ENCODE results near the gene ADGRG1.

ADGRG1 gene

DNA sequence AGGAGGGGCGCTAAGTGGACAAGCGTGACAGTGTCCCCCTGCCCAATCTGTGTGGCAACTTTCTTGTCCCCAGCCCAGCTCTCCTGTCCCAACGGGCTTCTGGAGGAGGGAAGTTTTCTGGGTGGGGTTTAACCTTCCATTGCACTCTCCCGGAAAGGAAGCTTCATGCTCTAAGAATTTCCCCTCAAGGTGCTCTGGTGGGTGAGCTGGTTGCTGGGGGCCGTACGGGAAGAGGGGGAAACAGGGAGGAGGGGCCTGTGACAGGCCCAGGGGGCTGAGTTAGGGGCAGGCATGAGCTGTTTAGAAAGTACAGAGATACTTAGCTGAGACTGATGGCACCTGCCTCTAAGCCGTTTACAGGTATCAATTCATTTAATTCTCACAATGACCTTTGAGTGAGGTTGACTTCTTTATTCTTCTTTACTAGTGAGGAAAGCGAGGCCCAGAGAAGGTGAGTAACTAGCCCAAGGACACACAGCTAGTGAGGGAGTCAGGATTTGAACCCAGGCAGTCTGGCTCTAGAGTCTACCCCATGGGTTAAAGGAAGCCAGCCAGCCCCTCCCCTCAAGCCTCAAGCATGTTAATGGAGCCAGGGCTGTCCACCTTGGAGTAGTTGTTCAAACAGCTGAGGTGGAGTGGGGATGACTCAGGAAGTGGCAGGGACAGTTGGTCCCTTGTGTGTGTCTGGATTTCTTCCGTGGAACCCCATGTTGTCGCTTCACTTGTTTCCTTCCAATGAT, 18.9 kb downstream of the ADGRG1 start:
- no peak for DNase-seq (ENCODE audit: extremely low read depth in 1 of 2, low read depth in 1 of 2)

DNA sequence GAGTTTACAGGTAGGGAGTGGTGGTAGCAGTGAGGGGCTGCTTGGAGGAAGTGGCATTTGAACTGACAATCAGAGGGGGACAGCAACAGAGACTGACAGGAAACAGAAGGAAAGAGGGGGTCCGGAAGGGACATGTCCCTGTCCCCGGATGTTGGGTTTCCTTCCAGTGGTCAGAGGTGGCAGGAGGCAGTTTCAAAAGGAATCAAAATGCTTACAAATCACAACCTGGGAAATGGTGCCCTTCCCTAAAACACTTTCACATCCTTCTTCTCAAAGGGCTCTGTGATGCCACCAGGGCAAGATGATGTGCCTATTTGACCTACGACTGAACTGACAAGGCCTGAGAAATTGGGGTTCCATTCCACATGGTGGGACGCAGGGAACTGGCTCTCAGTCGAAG, 19.7 kb downstream of the ADGRG1 start:
- DNase-seq (ENCODE audit: extremely low read depth in 1 of 2, low read depth in 1 of 2): no peak

DNA sequence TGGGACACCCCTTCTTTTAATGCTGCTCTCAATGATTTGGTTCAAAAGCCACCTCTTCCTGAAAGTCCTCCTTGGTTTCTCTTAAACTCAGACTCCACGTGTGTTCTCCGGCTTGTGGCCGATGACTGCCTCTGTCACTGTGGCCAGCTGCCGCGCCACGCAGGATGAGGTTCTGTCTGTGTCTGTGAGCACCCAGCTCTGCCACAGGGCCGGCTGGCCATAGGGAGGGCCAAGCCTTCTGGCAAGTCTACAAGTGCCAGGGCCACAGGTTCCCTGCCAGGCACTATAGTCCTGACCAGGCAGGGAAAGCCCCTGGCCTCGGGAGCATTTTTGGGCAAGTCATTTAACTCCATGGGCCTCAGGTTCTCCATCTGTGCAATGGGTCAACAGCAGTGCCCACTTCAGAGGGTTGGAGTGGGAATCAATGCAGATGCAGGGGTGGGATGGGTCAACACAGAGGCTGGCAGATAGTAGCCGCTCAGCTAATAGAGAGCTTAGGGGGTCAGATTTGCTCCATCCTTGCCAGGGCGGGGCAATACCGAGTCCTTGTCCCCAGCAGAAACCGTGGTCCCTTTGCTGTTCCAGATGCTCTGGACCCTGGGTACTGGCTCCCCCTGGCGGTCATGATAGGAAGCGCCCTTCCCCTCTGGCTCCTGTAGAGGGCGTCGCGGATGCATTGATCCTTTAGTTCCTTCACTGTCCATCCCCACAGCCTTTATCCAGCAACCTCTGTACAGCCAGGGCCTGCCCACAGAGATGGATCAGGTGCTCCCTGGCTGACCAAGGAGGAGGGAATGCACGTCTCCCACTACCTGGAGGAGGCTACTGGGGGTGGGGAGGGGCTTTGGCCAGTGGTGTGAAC, 20.4 kb downstream of the ADGRG1 start:
- DNase-seq (ENCODE audit: extremely low read depth in 1 of 2, low read depth in 1 of 2): peak; percentile 65 to 70

DNA sequence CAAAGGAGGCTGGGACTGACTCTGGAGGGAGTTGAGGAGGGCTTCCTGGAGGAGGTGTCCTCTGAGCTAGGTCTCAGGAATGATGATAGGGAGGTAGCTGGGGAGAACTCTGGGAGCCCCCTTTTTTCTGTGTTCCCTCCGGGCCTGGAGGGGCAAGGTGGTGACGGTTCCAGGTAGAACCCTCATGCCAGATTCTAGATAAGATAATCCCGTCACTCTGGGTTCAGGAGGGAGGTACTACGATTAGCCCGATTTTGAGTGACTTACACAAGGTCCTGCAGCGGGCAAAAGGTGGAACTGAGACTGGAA, 21.0 kb downstream of the ADGRG1 start:
- no peak for DNase-seq (ENCODE audit: extremely low read depth in 1 of 2, low read depth in 1 of 2)

DNA sequence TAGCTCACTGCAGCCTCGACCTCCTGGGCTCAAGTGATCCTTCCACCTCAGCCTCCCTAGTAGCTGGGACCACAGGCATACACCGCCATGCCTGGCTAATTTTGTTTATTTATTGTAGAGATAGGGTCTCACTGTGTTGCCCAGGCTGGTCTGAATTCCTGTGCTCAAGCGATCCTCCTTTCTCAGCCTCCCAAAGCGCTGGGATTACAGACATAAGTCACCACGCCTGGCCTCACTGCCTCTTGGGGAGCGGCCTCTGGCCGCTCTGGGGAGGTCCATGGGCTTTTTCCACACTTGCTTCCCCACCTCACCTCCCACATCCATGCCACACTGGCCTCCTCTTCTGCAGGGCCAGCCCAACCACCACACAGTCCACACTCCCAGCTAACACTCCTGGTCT, 21.4 kb downstream of the ADGRG1 start:
- no peak for DNase-seq (ENCODE audit: extremely low read depth in 1 of 2, low read depth in 1 of 2)

DNA sequence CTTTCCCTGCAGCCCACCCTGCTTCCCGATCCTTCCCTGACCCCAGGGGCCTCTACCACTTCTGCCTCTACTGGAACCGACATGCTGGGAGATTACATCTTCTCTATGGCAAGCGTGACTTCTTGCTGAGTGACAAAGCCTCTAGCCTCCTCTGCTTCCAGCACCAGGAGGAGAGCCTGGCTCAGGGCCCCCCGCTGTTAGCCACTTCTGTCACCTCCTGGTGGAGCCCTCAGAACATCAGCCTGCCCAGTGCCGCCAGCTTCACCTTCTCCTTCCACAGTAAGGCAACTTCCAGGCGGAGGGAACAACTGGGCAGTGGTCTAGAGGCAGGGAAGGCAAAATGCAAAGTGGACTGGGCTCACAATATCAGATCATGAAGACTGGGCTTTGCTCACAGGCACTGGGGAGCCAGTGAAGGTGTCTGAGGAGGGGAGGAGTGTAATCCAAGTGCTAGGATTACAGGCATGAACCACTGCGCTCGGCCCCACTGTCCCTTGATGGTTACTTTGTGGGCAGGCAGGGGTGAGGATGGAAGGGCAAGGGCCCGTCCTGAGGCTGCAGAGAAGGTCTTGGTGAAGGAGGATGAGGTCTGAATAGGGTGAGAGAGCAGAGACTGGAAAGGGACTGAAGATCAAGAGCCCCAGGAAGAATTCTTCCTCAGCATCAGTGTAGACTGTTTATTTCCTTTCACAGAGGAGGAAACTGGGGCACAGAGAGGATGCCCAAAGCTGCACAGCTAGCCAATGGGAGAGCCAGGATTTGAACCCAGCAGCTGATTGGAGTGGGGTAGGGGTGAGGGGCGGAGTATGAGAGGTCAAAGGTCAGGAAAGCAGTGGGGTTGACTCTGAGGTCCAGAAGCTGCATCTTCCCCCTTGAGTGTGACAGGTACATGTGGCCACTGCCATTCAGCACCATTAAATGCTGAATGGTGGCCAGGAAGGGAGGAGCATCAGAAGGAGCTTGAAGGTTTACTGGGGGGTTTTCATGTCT, 23.2 kb downstream of the ADGRG1 start:
- no peak for DNase-seq (ENCODE audit: extremely low read depth in 1 of 2, low read depth in 1 of 2)

DNA sequence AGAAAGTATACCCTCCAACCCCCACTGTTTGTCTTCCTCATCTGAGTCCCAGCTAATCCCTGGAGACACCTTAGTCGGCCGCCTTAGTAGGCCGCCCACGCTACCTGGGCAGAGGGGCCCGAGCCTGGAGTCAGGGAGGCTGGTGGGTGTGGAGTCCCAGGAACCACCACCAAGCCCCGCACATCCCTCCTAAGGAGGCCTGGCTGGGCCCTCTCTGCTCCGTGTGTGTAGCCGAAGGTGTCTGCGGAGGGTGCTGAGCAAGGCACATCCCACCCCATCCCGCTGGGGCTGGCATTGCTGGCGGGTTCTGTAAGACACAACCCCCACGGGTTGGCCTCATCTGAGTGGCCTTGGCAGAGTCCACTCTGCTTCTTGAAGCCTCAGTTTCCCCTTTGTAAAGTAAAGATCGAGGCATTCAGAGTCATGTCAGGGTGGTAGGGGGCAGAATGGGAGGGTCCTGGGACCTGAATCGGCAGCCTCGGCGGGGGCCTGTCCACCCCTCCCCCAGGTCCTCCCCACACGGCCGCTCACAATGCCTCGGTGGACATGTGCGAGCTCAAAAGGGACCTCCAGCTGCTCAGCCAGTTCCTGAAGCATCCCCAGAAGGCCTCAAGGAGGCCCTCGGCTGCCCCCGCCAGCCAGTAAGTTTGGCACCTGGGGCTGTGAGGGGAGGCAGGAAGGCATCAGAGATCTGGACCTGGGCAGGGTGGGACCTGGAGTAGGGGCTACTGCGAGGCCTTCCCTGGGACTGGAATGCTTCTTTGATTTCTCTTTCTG, 24.5 kb downstream of the ADGRG1 start:
- no peak for DNase-seq (ENCODE audit: extremely low read depth in 1 of 2, low read depth in 1 of 2)

DNA sequence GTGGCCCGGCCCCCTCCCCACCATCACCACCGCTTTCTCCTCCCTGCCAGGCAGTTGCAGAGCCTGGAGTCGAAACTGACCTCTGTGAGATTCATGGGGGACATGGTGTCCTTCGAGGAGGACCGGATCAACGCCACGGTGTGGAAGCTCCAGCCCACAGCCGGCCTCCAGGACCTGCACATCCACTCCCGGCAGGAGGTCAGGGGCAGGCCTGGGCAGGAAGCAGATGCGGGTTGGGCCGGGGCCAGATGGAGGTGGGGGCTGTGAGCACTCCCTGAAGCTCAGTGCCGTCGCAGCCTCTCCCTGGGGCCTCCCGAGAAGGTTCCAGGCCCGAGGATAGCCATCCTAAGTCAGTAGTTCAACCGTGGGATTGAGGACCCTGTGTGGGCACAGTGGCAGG, 25.5 kb downstream of the ADGRG1 start:
- DNase-seq (ENCODE audit: extremely low read depth in 1 of 2, low read depth in 1 of 2): no peak

DNA sequence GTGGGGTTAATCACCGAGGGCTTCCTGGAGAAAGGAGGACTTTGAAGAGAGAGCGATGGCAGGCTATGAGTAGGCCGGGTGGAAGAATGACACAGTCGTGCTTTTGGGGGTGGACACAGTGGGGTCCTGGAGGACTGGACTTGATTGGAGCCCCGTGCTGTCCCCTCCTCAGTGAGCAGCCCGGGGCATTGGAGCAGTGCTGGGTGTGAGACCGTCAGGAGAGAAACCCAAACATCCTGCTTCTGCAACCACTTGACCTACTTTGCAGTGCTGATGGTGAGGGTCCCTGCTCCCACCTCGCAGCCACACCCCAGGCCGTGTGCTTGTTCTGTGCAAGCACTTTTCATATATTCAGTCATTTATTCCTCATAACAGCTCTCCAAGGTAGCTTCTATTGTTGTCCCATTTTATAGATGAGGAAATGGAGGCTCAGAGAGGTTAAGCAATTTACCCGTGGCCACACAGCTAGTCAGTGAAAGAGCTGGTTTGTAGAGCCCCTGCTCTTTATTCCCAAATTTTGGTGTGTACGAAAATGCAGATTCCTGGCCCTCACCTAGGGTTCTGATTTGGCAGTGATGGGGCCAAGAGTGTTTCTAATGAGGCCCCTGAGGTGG, 28.0 kb downstream of the ADGRG1 start:
- DNase-seq (ENCODE audit: extremely low read depth in 1 of 2, low read depth in 1 of 2): no peak

DNA sequence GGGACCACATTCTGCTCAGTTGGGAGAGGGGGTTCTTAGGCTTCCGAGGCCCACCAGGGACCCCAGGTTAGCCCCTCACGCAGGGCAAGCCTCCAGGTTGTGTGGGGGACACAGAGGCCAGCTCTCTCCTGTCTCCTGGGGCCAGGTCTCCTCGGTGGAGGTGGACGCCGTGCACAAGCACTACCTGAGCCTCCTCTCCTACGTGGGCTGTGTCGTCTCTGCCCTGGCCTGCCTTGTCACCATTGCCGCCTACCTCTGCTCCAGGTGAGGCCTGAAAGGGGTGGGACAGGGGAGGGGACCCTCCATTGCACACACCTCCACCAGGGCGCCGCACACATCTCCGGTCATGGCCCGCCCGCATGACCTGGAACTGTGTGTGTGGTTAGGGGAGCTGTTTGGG, 28.8 kb downstream of the ADGRG1 start:
- no peak for DNase-seq (ENCODE audit: extremely low read depth in 1 of 2, low read depth in 1 of 2)

DNA sequence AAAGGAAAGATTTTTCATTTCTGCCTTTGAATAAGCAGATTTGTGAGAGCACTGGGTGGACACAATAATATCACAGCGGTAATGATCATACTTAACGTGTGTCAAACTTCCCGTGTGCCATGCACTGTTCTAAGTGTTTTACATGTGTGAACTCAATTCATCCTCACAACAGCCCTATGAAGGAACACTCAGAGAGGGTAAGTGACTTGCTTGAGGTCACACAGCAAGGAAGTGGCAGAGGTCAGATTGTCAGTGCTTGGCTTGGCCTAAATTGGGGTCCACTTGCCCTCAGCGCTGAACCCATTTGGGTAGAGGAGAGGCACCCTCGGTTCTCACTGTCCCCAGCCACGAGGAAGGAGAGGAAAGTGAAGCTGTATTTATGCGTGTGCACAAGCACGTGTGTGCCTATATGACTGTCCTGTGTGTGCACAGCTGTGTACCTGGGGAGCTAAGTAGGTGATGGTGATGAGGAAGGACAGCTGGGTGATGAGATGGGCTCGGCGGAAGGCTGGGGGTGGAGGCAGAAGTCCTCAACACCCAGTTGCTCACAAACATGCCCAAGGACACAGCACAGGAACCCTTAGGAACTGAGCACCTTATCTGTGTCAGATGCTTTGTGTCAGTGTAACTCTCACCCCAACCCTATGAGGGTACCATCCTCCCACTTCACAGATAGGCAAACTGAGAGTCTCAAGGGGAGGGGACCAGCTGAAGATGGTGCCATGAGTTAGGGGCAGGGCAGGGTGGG, 29.9 kb downstream of the ADGRG1 start:
- no peak for DNase-seq (ENCODE audit: extremely low read depth in 1 of 2, low read depth in 1 of 2)

DNA sequence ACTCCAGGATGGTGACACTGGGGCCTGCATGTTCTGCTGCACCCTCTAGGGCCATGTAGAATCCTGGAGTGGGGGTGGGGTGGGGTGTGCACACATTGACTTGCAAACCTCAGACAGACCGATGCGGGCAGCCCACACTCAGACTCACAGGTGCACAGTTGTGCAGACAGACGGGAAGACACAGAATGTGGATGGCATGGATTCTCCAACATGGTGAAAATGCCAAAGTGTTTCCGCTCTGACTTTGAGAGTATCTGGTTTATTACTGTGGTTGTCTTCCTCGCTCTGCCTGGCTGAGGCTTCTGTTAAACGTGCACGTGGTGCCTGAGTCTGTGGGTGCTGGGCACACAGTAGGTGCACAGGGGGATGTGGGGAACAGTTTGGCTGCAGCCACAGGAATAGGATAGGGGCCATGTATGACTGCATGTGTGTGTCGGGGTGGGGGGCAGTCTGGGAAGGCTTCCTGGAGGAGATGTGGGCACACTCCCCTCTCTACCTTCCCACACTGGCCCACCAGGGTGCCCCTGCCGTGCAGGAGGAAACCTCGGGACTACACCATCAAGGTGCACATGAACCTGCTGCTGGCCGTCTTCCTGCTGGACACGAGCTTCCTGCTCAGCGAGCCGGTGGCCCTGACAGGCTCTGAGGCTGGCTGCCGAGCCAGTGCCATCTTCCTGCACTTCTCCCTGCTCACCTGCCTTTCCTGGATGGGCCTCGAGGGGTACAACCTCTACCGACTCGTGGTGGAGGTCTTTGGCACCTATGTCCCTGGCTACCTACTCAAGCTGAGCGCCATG, 30.6 kb downstream of the ADGRG1 start:
- DNase-seq (ENCODE audit: extremely low read depth in 1 of 2, low read depth in 1 of 2): no peak

DNA sequence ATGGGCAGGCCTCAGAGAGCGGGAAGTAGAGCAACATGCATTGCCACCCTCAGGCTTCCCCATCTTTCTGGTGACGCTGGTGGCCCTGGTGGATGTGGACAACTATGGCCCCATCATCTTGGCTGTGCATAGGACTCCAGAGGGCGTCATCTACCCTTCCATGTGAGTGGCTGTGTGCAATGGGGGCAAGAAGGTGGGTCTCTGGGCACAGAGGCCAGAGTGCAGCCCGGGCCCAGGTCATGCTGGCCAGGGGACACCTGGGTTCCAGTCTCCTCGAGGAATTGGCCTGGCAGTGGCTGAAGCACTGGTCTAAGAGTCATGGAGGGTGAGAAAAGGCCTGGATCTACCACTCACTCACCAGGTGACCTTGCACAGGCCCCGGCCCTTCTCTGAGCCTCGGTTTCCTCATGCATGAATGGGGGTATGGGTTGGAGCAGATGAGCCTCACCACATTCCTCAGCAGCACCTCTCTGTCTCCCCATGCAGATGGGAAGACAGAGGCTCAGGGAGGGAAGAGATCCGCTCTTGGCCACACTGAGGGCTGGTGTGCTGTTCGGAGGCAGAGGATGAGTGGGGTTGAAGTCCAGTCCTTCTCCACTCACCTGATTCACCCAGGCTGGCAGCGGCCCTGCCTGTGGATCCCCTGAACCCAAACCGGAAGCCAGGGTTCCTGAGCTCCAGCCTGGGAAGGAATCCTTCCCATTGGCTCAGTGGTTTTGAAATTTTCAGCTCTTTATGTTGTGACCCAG, 32.5 kb downstream of the ADGRG1 start:
- no peak for DNase-seq (ENCODE audit: extremely low read depth in 1 of 2, low read depth in 1 of 2)

DNA sequence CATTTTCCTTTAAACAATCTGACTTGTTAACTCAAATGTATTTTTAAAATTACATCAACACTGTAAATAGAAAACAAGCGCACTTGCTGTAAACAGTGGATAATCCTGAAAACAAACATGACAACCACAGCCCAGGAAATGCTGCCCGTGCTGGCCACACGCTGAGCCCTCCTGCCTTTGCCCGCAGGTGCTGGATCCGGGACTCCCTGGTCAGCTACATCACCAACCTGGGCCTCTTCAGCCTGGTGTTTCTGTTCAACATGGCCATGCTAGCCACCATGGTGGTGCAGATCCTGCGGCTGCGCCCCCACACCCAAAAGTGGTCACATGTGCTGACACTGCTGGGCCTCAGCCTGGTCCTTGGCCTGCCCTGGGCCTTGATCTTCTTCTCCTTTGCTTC, 33.1 kb downstream of the ADGRG1 start:
- DNase-seq (ENCODE audit: extremely low read depth in 1 of 2, low read depth in 1 of 2): no peak

DNA sequence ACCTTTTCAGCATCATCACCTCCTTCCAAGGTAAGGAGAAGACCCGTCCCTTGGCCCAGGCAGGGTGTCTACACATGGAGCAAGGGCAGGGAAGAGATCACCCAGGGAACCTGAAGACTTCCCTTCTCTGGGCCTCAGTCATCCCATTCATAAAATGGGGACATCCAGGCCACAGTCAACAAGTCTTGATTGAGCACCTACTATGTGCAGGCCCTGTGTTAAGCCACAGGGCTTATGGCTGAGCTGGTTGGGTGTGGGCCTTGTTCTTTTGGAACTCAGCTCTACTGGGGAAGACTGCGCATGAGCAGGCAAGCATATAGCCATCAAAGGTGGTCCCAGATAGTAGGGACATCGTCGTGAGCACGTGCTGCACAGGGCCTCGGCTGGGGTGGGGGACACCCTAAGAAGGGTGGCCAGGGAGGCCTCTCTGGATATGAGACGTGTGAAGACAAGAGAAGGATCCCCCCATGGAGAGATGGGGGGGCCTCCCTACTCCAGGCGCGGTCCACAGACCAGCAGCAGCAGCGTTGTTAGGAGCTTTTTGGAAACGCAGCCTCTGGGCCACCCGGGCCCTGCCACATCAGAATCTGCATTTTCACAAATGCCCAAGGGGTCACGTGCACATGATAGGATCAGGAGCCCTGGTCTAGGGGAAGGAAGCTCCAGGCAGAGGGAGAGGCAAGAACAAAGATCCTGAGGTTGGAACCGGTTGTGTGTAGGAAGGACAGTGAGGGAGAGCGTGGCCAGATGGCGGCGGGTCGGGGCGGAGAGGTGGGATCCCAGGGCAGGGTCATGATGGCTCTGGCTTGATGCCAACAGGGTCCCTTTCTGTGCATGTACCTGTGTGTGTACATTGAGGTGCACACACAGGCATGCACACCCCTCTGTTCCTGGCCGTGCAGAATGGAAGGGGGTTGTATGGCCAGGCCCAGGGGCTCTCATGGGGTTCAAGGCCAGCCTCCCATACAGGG, 33.8 kb downstream of the ADGRG1 start:
- DNase-seq (ENCODE audit: extremely low read depth in 1 of 2, low read depth in 1 of 2): no peak

DNA sequence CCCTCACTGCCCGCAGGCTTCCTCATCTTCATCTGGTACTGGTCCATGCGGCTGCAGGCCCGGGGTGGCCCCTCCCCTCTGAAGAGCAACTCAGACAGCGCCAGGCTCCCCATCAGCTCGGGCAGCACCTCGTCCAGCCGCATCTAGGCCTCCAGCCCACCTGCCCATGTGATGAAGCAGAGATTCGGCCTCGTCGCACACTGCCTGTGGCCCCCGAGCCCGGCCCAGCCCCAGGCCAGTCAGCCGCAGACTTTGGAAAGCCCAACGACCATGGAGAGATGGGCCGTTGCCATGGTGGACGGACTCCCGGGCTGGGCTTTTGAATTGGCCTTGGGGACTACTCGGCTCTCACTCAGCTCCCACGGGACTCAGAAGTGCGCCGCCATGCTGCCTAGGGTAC, 35.0 kb downstream of the ADGRG1 start:
- no peak for DNase-seq (ENCODE audit: extremely low read depth in 1 of 2, low read depth in 1 of 2)
